ENCODE results near the gene OR10H5.
A peak's percentile ranks its signal among the peaks of the same experiment; 100 is the strongest.
"Not testable (repeated sequence)": the region's sequence is repeated elsewhere in the genome, so short reads cannot be mapped to it uniquely, and the experiment has no call there.

The OR10H5 gene

GRCh38 chr19:15831626-15832025 lies 44.2 kb downstream of the OR10H5 start:
- no peak overlapping the region for H3K27ac ChIP-seq

GRCh38 chr19:15834232-15834631 lies 46.8 kb downstream of the OR10H5 start:
- H3K27ac ChIP-seq, result not testable (repeated sequence)

More at GRCh38 chr19:15831626-15832025, 44.2 kb downstream of the OR10H5 start:
- TF ChIP-seq CTCF (conservative IDR thresholded peaks at IDR 0.05), result no peak

- H3K27ac ChIP-seq, result peak overlapping the region; percentile 100
Observed at GRCh38 chr19:15835565-15836329, 48.3 kb downstream of the OR10H5 start.

GRCh38 chr19:15836330-15837220 lies 49.1 kb downstream of the OR10H5 start:
- TF ChIP-seq CTCF (conservative IDR thresholded peaks at IDR 0.05), result no peak
- peak overlapping the region; percentile 100 for H3K27ac ChIP-seq

- TF ChIP-seq CTCF (conservative IDR thresholded peaks at IDR 0.05), result no peak
- H3K27ac ChIP-seq, result peak overlapping the region; percentile 100
Observed at GRCh38 chr19:15837221-15837731, 49.8 kb downstream of the OR10H5 start.

GRCh38 chr19:15838351-15838750 lies 50.9 kb downstream of the OR10H5 start:
- peak overlapping the region; percentile 100 for H3K27ac ChIP-seq
- no peak for TF ChIP-seq CTCF (conservative IDR thresholded peaks at IDR 0.05)

- peak overlapping the region; percentile 100; the same call in 1 of the 2 replicates for H3K27ac ChIP-seq
Observed at GRCh38 chr19:15839888-15840287, 52.4 kb downstream of the OR10H5 start.

- no peak for TF ChIP-seq CTCF (conservative IDR thresholded peaks at IDR 0.05)
- H3K27ac ChIP-seq, result no peak overlapping the region
Observed at GRCh38 chr19:15840833-15841232, 53.4 kb downstream of the OR10H5 start.

All from VCaP (cell line).